ENCODE measurements around the gene RPUSD1.
A peak's percentile ranks its signal among the peaks of the same experiment; 100 is the strongest.
"Not testable (repeated sequence)": the region's sequence is repeated elsewhere in the genome, so short reads cannot be mapped to it uniquely, and the experiment has no call there.

Gene RPUSD1

DNA sequence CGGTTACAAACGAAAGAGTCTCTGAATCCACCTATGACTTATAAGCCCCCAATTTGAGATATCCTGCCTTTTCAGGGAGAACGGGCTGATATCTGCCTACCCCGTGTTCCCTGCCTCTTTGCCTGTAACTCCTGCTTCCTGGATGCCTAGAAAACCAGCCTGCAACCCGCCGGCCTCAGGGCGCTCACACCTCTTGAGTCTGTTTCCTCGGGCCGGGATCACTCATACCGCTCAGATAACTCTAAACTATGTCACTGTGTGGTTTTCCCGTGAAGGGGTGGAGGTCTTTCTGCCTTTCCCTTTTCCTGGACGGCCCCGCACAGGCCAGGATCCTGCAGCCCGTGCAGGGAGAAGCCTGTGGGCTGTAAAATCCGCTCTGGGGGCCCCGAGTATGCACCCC, 10.4 kb downstream of the RPUSD1 start:
- Histone ChIP-seq H3K4me3 (replicated peaks; ENCODE audit: low read depth, low read length) (no peak overlapping the region), H3K27me3 (replicated peaks; ENCODE audit: control insufficient read depth, insufficient read depth, low read length) (no peaks in the 10 kb centered on the region), H3K36me3 (ENCODE audit: control insufficient read depth, insufficient read depth, low read length) (no peaks in the 10 kb centered on the region)
- no peak for DNase-seq (ENCODE audit: extremely low read depth, insufficient read length)
- TF ChIP-seq, protein P1, sequence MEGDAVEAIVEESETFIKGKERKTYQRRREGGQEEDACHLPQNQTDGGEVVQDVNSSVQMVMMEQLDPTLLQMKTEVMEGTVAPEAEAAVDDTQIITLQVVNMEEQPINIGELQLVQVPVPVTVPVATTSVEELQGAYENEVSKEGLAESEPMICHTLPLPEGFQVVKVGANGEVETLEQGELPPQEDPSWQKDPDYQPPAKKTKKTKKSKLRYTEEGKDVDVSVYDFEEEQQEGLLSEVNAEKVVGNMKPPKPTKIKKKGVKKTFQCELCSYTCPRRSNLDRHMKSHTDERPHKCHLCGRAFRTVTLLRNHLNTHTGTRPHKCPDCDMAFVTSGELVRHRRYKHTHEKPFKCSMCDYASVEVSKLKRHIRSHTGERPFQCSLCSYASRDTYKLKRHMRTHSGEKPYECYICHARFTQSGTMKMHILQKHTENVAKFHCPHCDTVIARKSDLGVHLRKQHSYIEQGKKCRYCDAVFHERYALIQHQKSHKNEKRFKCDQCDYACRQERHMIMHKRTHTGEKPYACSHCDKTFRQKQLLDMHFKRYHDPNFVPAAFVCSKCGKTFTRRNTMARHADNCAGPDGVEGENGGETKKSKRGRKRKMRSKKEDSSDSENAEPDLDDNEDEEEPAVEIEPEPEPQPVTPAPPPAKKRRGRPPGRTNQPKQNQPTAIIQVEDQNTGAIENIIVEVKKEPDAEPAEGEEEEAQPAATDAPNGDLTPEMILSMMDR (IDR thresholded peaks at IDR 0.05; ENCODE audit: insufficient read depth, low read length, poor library complexity, severe bottlenecking) = no peak

GRCh38 chr16:776824-777223, 11.4 kb downstream of the RPUSD1 start:
- TF ChIP-seq, protein P1 (IDR thresholded peaks at IDR 0.05; ENCODE audit: insufficient read depth, low read length, poor library complexity, severe bottlenecking) = no peak
- Histone ChIP-seq H3K36me3 (ENCODE audit: control insufficient read depth, insufficient read depth, low read length) (no peaks in the 10 kb centered on the region), H3K27me3 (replicated peaks; ENCODE audit: control insufficient read depth, insufficient read depth, low read length) (no peaks in the 10 kb centered on the region), H3K4me3 (replicated peaks; ENCODE audit: low read depth, low read length) (no peak overlapping the region)
- no peak for DNase-seq (ENCODE audit: extremely low read depth, insufficient read length)

- not testable (repeated sequence) for H3K27me3 ChIP-seq (replicated peaks; ENCODE audit: control insufficient read depth, insufficient read depth, low read length)
Observed at GRCh38 chr16:776298-776697, 11.9 kb downstream of the RPUSD1 start.

GRCh38 chr16:775236-775796, 12.9 kb downstream of the RPUSD1 start:
- no peak overlapping the region for H3K4me3 ChIP-seq (replicated peaks; ENCODE audit: low read depth, low read length)
- TF ChIP-seq, protein P1 (IDR thresholded peaks at IDR 0.05; ENCODE audit: insufficient read depth, low read length, poor library complexity, severe bottlenecking) = no peak
- no peaks in the 10 kb centered on the region for H3K36me3 ChIP-seq (ENCODE audit: control insufficient read depth, insufficient read depth, low read length)
- H3K27me3 ChIP-seq (replicated peaks; ENCODE audit: control insufficient read depth, insufficient read depth, low read length) = no peaks in the 10 kb centered on the region
- no peak for DNase-seq (ENCODE audit: extremely low read depth, insufficient read length)

More at GRCh38 chr16:776298-776697, 11.9 kb downstream of the RPUSD1 start:
- H3K4me3 ChIP-seq (replicated peaks; ENCODE audit: low read depth, low read length); H3K36me3 ChIP-seq (ENCODE audit: control insufficient read depth, insufficient read depth, low read length); DNase-seq (ENCODE audit: extremely low read depth, insufficient read length): not testable (repeated sequence)

GRCh38 chr16:774086-775001, 13.8 kb downstream of the RPUSD1 start:
- no peak for DNase-seq (ENCODE audit: extremely low read depth, insufficient read length)
- TF ChIP-seq, protein P1 (IDR thresholded peaks at IDR 0.05; ENCODE audit: insufficient read depth, low read length, poor library complexity, severe bottlenecking) = no peak
- Histone ChIP-seq H3K27me3 (replicated peaks; ENCODE audit: control insufficient read depth, insufficient read depth, low read length) (no peaks in the 10 kb centered on the region), H3K4me3 (replicated peaks; ENCODE audit: low read depth, low read length) (no peak overlapping the region), H3K36me3 (ENCODE audit: control insufficient read depth, insufficient read depth, low read length) (no peaks in the 10 kb centered on the region)

- Histone ChIP-seq H3K36me3 (ENCODE audit: control insufficient read depth, insufficient read depth, low read length) (no peaks in the 10 kb centered on the region), H3K27me3 (replicated peaks; ENCODE audit: control insufficient read depth, insufficient read depth, low read length) (no peaks in the 10 kb centered on the region), H3K4me3 (replicated peaks; ENCODE audit: low read depth, low read length) (no peak overlapping the region)
- TF ChIP-seq, protein P1 (IDR thresholded peaks at IDR 0.05; ENCODE audit: insufficient read depth, low read length, poor library complexity, severe bottlenecking) = no peak
- peak; percentile 6 for DNase-seq (ENCODE audit: extremely low read depth, insufficient read length)
Observed at GRCh38 chr16:772959-773358, 15.2 kb downstream of the RPUSD1 start.

All from GM06990 (cell line).